ENCODE data around the gene POLR2J.
"Not testable (repeated sequence)": the region's sequence is repeated elsewhere in the genome, so short reads cannot be mapped to it uniquely, and the experiment has no call there.

Gene POLR2J

GRCh38 chr7:102466097-102466496 is 12.6 kb downstream of the POLR2J start:
- no peak for DNase-seq (ENCODE audit: low spot score)

GRCh38 chr7:102464577-102465280 is 14.0 kb downstream of the POLR2J start, which contains the start of the genes ALKBH4 and LRWD1:
ALKBH4 (minus strand) TSS chr7:102464863; CDS start chr7:102464836, 27 bp downstream.
LRWD1 (plus strand) TSS chr7:102464984; CDS start chr7:102465081, 97 bp downstream.
- peak; percentile 95 for DNase-seq (ENCODE audit: low spot score)

GRCh38 chr7:102463841-102464576 is 14.7 kb downstream of the POLR2J start:
- DNase-seq (ENCODE audit: low spot score), result no peak

GRCh38 chr7:102460467-102460866 is 18.3 kb downstream of the POLR2J start:
- DNase-seq (ENCODE audit: low spot score), result no peak

- no peak for DNase-seq (ENCODE audit: low spot score)
Measured at GRCh38 chr7:102459221-102459844, 19.4 kb downstream of the POLR2J start.

GRCh38 chr7:102457352-102457924 is 21.3 kb downstream of the POLR2J start:
- no peak for DNase-seq (ENCODE audit: low spot score)

- DNase-seq (ENCODE audit: low spot score), result no peak
Measured at GRCh38 chr7:102456327-102456726, 22.4 kb downstream of the POLR2J start.

GRCh38 chr7:102455596-102455995 is 23.1 kb downstream of the POLR2J start:
- DNase-seq (ENCODE audit: low spot score), result no peak

- DNase-seq (ENCODE audit: low spot score), result not testable (repeated sequence)
Measured at GRCh38 chr7:102454932-102455331, 23.8 kb downstream of the POLR2J start.

GRCh38 chr7:102454468-102454867 is 24.3 kb downstream of the POLR2J start:
- no peak for DNase-seq (ENCODE audit: low spot score)

- DNase-seq (ENCODE audit: low spot score), result no peak
Measured at GRCh38 chr7:102453319-102453718, 25.4 kb downstream of the POLR2J start.

GRCh38 chr7:102452451-102452850 is 26.3 kb downstream of the POLR2J start:
- no peak for DNase-seq (ENCODE audit: low spot score)

GRCh38 chr7:102451371-102452054 is 27.2 kb downstream of the POLR2J start:
- no peak for DNase-seq (ENCODE audit: low spot score)

GRCh38 chr7:102450242-102450641 is 28.5 kb downstream of the POLR2J start:
- no peak for DNase-seq (ENCODE audit: low spot score)

GRCh38 chr7:102449136-102449535 is 29.6 kb downstream of the POLR2J start:
- DNase-seq (ENCODE audit: low spot score), result no peak

GRCh38 chr7:102447311-102447710 is 31.4 kb downstream of the POLR2J start:
- no peak for DNase-seq (ENCODE audit: low spot score)

- DNase-seq (ENCODE audit: low spot score), result no peak
Measured at GRCh38 chr7:102446387-102447156, 32.1 kb downstream of the POLR2J start.

GRCh38 chr7:102445674-102446071 is 33.0 kb downstream of the POLR2J start:
- no peak for DNase-seq (ENCODE audit: low spot score)

GRCh38 chr7:102444961-102445673 is 33.6 kb downstream of the POLR2J start:
- no peak for DNase-seq (ENCODE audit: low spot score)
